Bronchial epithelial cell (primary cell): ENCODE data around the gene SLC35E2B. TPM values are rescaled to one million over a fixed set of nuclear protein-coding genes. Genes with fewer than 3 reads are reported as not detected.

ENCODE experiments used
- DNase-seq: peaks from one replicate; pipeline ENCODE4 v3.0.0-alpha.2; 2010; ENCODE audit warnings: low read depth
- FAIRE-seq: peaks from 2 replicates; lab custom pipeline; 2011; peaks lifted over from hg19 to GRCh38; lab: Jason Lieb, UNC
- H3K27me3 ChIP-seq: 2 replicates; pipeline ENCODE4 v1.5.1; 2011; ENCODE audit warnings: low read length; ENCODE audit not compliant: control insufficient read depth, insufficient read depth
- H3K36me3 ChIP-seq: 2 replicates; pipeline ENCODE4 v1.5.1; 2011; ENCODE audit warnings: low read length; ENCODE audit not compliant: control insufficient read depth, insufficient read depth
- H3K4me3 ChIP-seq: 2 replicates; pipeline ENCODE4 v1.5.1; 2011; ENCODE audit warnings: mild to moderate bottlenecking, low read depth, low read length, control low read depth
- total RNA-seq: library from RNA; depleted of rRNA; stranded (reverse); fragments of >200 nt; gene quantifications from 2 replicates; pipeline ENCODE4 v1.2.1, GENCODE V29; 2014
- TF ChIP-seq, protein P1 (sequence below): IDR thresholded peaks from 2 replicates; pipeline ENCODE4 v1.5.1; 2011; ENCODE audit warnings: mild to moderate bottlenecking, moderate library complexity, low read length, control low read depth, inconsistent platforms; ENCODE audit not compliant: insufficient read depth, severe bottlenecking

Gene SLC35E2B
- total RNA-seq, 1 donor from 2014 or later = 14.0 TPM

DNA sequence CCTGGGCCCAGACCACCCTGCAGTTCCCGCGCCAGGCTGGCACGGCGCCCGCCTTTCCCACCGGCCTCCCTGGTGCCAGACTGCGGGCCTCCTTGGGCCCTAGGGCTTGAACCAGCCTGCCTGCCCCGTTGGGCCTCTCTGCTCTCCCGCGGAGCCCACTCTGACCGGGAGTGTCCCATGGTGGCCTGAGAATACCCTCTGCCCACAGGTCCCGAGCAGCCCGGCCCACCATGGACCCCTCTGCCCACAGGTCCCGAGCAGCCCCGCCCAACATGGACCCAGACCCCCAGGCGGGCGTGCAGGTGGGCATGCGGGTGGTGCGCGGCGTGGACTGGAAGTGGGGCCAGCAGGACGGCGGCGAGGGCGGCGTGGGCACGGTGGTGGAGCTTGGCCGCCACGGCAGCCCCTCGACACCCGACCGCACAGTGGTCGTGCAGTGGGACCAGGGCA is 69.4 kb downstream of the SLC35E2B start:
- Histone ChIP-seq H3K4me3 (no peak overlapping the region), H3K36me3 (peaks cover 1% of the 10 kb centered on the region), H3K27me3 (no peaks in the 10 kb centered on the region)
- DNase-seq (no peak), FAIRE-seq (no peak)
- TF ChIP-seq, protein P1, sequence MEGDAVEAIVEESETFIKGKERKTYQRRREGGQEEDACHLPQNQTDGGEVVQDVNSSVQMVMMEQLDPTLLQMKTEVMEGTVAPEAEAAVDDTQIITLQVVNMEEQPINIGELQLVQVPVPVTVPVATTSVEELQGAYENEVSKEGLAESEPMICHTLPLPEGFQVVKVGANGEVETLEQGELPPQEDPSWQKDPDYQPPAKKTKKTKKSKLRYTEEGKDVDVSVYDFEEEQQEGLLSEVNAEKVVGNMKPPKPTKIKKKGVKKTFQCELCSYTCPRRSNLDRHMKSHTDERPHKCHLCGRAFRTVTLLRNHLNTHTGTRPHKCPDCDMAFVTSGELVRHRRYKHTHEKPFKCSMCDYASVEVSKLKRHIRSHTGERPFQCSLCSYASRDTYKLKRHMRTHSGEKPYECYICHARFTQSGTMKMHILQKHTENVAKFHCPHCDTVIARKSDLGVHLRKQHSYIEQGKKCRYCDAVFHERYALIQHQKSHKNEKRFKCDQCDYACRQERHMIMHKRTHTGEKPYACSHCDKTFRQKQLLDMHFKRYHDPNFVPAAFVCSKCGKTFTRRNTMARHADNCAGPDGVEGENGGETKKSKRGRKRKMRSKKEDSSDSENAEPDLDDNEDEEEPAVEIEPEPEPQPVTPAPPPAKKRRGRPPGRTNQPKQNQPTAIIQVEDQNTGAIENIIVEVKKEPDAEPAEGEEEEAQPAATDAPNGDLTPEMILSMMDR = no peak

DNA sequence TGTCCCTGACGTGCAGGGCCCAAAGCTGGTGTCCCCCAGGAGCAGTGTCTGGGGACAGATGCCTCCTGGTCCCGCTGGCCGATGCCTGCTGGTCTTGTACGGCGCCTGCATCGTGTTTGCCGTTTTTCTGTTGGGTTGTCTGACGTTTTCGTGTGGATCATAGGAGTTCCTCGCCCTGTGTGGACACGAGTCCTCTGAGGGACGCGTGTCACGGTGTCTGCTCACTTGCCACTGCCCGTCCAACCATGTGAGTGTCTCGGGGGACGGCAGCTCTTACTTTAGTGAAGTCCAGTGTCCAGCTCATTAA is 69.9 kb downstream of the SLC35E2B start:
- TF ChIP-seq, protein P1 = no peak
- FAIRE-seq (no peak), DNase-seq (no peak)
- no peaks in the 10 kb centered on the region for H3K27me3 ChIP-seq
- H3K36me3 ChIP-seq = peaks cover 1% of the 10 kb centered on the region
- H3K4me3 ChIP-seq = no peak overlapping the region

DNA sequence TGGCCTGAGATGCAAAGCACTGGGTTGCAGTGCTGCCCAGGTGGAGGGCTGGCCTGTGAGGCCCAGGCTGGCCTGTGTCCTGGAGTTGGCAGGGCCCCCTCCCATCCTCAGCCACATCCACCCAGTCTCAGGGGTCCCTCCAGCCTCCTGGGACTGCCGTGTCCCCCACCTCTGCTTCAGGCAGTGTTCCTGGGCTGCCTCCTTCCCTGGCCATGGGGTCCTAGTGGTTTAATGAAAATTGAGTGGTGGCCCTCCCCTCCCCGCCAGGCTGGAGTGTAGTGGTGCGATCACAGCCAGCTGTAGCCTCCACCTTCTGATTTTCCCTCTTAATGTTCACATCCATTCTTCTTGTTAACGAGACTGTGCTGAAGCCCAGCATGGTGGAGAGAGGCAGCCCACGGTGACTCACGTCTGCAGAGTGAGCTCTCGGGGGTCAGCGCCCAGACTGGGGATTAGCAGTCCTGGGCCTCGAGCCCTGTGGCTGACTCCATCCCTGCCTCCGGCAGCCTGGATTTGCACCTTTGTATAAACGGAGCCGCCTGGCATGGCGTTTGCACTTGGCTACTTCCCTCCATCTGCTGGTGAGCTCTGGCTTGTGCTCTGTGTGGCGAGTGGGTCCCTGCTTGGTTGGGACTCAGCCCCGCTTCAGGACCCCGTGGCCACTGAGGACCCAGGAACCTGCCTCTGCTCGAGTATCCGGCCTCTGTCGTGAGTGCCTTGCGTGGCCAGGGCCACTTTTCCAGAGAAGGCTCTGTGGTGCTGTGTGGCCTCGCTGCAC is 70.4 kb downstream of the SLC35E2B start:
- no peak for DNase-seq
- no peak for FAIRE-seq
- TF ChIP-seq, protein P1 = no peak
- H3K27me3 ChIP-seq = no peaks in the 10 kb centered on the region
- H3K36me3 ChIP-seq = peaks cover 3% of the 10 kb centered on the region
- no peak overlapping the region for H3K4me3 ChIP-seq

DNA sequence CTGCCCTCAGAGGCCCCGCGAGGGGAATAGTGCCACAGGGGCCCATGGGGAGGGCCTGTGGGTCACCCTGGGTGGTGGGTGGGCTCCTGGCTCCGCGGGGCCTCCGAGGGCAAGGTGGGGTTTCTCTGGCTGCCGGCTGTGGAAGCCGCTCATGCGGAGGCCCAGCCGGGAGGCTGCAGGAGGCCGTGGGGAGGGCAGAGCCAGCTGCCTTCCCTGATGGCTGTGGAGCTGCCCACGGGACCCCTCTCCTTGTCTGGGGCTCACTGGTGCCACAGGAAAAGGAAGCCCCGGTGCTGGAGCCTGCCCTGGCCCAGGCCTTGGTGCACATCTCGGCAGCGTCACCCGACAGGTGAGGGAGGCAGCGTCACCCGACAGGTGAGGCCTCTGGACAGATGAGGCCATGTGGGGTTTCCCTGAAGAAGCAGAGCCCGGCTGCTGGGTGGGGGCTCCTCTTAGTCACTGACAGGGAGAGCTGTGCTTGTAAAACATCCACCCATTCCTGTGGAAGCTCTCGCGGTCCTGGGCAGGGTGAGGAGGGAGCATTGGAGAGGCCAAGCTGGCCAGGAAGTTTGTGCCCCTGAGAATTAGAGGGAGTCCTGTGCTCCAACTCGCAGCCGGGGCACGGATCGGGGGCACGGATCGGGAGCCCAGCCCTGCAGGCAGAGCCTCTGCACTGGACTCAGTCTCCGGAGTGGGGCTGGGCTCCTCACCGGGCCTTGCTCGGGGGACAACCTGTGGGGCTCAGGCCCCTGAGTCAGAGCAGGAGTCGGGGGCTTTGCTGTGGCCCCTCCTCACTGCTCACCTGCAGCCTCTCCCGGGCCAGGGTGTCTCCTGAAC is 71.2 kb downstream of the SLC35E2B start:
- FAIRE-seq = no peak
- TF ChIP-seq, protein P1 = no peak
- Histone ChIP-seq H3K4me3 (no peak overlapping the region), H3K27me3 (no peaks in the 10 kb centered on the region), H3K36me3 (peaks cover 3% of the 10 kb centered on the region)
- DNase-seq = no peak

DNA sequence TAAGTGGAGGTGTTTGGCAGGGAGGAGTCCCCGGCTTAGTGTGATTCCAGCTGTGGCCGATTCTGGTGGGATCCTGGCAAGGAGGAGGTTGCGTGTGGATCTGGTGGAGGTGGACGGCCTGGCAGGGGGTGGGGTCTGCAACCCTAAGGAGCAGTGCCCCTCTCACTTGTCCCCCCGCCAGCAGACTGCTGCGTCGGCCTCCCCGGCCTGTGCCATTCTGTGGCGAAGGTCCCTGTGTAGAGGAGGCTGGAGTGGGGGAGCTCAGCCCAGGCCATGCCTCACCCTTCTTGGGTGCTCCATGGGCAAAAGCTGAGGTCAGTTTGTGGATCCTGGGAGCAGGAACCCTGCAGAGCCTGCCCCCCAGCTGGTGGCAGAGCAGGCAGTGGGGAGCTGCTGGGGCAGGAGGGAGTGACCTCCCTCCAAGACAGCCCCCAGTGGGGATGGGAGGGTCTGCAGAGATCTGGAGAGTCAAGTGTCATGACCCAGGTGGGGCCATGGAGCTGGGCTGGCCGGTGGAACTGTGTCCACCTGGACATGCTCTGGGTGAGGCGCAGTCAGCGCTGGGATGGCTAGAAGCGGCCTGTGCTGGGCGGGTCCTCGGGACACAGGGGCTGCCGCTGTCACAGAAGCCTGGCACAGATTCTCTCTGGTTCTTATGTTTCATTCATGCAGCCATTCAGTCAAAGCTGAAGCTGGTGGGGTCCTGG is 72.0 kb downstream of the SLC35E2B start:
- Histone ChIP-seq H3K4me3 (no peak overlapping the region), H3K36me3 (peaks cover 3% of the 10 kb centered on the region), H3K27me3 (no peaks in the 10 kb centered on the region)
- no peak for DNase-seq
- TF ChIP-seq, protein P1 = no peak
- no peak for FAIRE-seq
